Testis (tissue), 3 donors: ENCODE results near the gene IQCC. TPM values are rescaled to one million over a fixed set of nuclear protein-coding genes. Genes with fewer than 3 reads are reported as not detected.
A peak's percentile ranks its signal among the peaks of the same experiment; 100 is the strongest.

Experiments used
- DNase-seq: peaks from one replicate; pipeline ENCODE4 v3.0.0-alpha.2; 2019
- H3K27ac ChIP-seq, 2 donors: fragments of 200-600 bp; sonication (generic); one replicate each; pipeline ENCODE4 v1.5.1; 2019
- H3K27me3 ChIP-seq: fragments of 200-600 bp; sonication (generic); one replicate; pipeline ENCODE4 v1.5.1; 2019
- H3K36me3 ChIP-seq: fragments of 200-600 bp; sonication (generic); one replicate; pipeline ENCODE4 v1.5.1; 2017; ENCODE audit warnings: low read depth; ENCODE audit errors: missing control alignments
- H3K4me1 ChIP-seq: fragments of 200-600 bp; sonication (generic); one replicate; pipeline ENCODE4 v1.5.1; 2019
- H3K4me3 ChIP-seq, 2 donors: fragments of 200-600 bp; sonication (generic); one replicate each; pipeline ENCODE4 v1.5.1; 2017 to 2019
- H3K9me3 ChIP-seq: fragments of 200-600 bp; sonication (generic); one replicate; pipeline ENCODE4 v1.5.1; 2017
- POLR2A ChIP-seq: fragments of 450-650 bp; IDR thresholded peaks from one replicate; pipeline ENCODE4 v1.6.1; 2017; ENCODE audit warnings: antibody characterized with exemption, mild to moderate bottlenecking, moderate library complexity
- WGBS, 2 donors: methylation state at CpG; one replicate each; pipeline ENCODE4 v1.1.5; 2018; 5-methylcytosine and 5-hydroxymethylcytosine counted together
- intact Hi-C: fragments of 100-400 bp; cut with DNase I; formaldehyde crosslinking; loops from one replicate; pipeline ENCODE4 v1.15.1; 2023; ENCODE audit warnings: low total_unique reads
- polyA plus RNA-seq: library from polyadenylated mRNA; stranded (reverse); fragments of 350-450 nt; fragmentation: Illumina TruSeq; extraction: RNeasy Lipid Tissue Mini Kit (QIAGEN cat#74804); gene quantifications from one replicate; pipeline ENCODE4 v1.2.3, GENCODE V29; 2014; ENCODE audit warnings: low read depth, low replicate concordance; ENCODE audit not compliant: insufficient read depth
- total RNA-seq, 2 donors: library from RNA; depleted of rRNA; stranded (reverse); fragments of >200 nt; gene quantifications; one replicate each; pipeline ENCODE4 v1.2.3, GENCODE V29; 2016
- TF ChIP-seq, protein P1 (sequence below), 3 experiments: fragments of 450-650 bp in 2 of 3; fragments of 200-600 bp in 1 of 3; sonication (generic) in 1 of 3; IDR thresholded peaks; one replicate each; pipeline ENCODE4 v1.5.1; 2016 to 2019; ENCODE audit warnings: antibody characterized with exemption in 3 of 3, mild to moderate bottlenecking in 2 of 3, moderate library complexity in 1 of 3

The IQCC gene
- total and polyA plus RNA-seq, 3 donors from 2014 or later = 11.9 to 21.6 (median 16.3) TPM

DNA sequence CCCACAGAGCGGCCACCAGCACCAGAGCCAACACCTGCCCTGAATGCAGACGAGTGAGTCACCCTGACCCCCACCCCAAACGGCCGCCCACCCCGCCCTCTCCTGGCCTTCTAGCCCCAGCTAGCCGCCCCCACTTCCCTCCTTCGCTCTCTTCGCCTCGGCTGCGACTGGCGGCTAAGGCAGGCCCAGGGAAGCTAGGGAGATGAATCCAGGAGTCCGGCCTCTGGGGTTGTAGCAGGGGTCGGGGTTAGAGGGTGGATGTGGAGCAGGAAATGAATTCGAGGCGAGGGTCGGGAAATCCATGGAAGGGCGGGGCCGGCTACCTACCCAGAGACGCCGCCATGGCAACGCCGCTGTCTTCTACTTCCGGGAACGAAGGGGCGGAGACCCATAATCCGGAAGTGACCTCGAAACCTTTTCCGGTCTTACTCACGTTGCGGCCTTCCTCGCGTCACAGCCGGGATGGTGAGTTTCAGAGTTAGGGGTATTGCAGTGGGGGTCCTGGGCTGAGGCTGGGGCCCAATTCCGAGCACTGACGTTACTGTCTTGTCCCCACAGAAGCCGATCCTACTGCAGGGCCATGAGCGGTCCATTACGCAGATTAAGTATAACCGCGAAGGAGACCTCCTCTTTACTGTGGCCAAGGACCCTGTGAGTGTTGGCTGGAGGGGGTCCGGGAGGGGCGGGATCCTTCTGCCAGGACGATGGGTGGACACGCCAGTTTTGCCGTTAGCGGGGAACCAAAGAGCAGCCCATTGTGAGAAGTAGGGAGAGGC, 16.7 kb downstream of the IQCC start, which contains the start of the genes EIF3I and TMEM234:
Gene EIF3I (plus strand): TSS at position 428 of the 776 bp plus-strand sequence. CDS start 35 bp downstream, at position 463.
Gene TMEM234 (minus strand): TSS at position 374 of the 776 bp plus-strand sequence. CDS start 31 bp downstream, at position 343.
- Histone ChIP-seq H3K36me3 (no peaks in the 10 kb centered on the region), H3K27me3 (no peaks in the 10 kb centered on the region), H3K4me3 (peak within 1 kb of the TSS; percentile 92 to 99), H3K4me1 (peaks cover 29% of the 10 kb centered on the region), H3K9me3 (no peaks in the 10 kb centered on the region), H3K27ac (peak within 1 kb of the TSS; percentile 88 to 89)
- DNase-seq = peak; percentile 98
- TF ChIP-seq POLR2A = peak; percentile 26
- TF ChIP-seq, protein P1, sequence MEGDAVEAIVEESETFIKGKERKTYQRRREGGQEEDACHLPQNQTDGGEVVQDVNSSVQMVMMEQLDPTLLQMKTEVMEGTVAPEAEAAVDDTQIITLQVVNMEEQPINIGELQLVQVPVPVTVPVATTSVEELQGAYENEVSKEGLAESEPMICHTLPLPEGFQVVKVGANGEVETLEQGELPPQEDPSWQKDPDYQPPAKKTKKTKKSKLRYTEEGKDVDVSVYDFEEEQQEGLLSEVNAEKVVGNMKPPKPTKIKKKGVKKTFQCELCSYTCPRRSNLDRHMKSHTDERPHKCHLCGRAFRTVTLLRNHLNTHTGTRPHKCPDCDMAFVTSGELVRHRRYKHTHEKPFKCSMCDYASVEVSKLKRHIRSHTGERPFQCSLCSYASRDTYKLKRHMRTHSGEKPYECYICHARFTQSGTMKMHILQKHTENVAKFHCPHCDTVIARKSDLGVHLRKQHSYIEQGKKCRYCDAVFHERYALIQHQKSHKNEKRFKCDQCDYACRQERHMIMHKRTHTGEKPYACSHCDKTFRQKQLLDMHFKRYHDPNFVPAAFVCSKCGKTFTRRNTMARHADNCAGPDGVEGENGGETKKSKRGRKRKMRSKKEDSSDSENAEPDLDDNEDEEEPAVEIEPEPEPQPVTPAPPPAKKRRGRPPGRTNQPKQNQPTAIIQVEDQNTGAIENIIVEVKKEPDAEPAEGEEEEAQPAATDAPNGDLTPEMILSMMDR (IDR thresholded peaks at IDR 0.05) = no peak
- intact Hi-C loops = no loop called here
- 0% methylated on average over 40 to 46 of the region's 46 CpGs for WGBS, 2 donors

- Histone ChIP-seq H3K27ac (no peak overlapping the region), H3K4me1 (peaks cover 29% of the 10 kb centered on the region), H3K27me3 (no peaks in the 10 kb centered on the region), H3K9me3 (no peaks in the 10 kb centered on the region), H3K36me3 (no peaks in the 10 kb centered on the region), H3K4me3 (no peak overlapping the region)
- DNase-seq = no peak
- TF ChIP-seq POLR2A = no peak
- TF ChIP-seq, protein P1 (IDR thresholded peaks at IDR 0.05) = no peak
- intact Hi-C loops = no loop called here
- 51 to 68% methylated on average over 3 of the region's 3 CpGs for WGBS, 2 donors
Measured at GRCh38 chr1:32223683-32224082, 18.2 kb downstream of the IQCC start.

DNA sequence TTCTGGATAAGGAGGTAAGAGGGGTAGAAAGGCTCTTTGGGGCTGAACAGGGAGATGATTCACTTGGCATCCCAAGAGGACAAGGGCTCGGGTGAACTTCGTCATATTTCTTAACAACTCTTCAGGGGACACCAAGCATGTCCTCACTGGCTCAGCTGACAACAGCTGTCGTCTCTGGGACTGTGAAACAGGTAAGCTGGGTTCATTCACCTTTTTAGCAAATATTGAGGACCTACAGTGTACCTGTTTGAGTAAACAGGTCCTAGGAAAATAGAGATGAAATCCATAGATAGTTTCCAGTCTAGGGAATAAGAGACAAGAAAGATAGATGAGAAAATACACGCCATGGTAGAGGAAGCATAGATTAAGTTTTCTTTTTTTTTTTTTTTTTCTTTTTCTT, 18.8 kb downstream of the IQCC start:
- intact Hi-C loops = no loop called here
- 89 to 92% methylated on average over 4 of the region's 4 CpGs for WGBS, 2 donors
- H3K36me3 ChIP-seq = no peaks in the 10 kb centered on the region
- H3K4me1 ChIP-seq = peaks cover 25% of the 10 kb centered on the region
- H3K9me3 ChIP-seq = no peaks in the 10 kb centered on the region
- TF ChIP-seq, protein P1 (IDR thresholded peaks at IDR 0.05) = no peak
- TF ChIP-seq POLR2A = no peak
- no peaks in the 10 kb centered on the region for H3K27me3 ChIP-seq
- no peak for DNase-seq
- no peak overlapping the region for H3K27ac ChIP-seq
- no peak overlapping the region for H3K4me3 ChIP-seq

DNA sequence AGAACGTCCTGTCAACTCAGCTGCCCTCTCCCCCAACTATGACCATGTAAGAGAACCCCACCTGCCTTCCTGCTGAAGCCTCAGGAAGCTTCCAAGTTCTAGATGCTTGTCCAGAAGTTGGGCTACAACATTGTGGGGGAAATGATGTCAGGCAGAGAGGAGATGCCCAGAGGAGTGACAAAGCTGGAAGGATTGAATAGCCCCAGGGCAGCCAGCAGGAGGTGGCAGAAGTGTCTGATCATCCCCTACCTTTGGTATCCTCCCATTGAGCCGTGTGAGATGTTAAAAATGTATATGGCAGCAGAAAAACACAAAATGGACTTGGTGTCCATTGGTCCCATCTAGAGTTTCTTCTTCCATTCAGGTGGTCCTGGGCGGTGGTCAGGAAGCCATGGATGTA, 23.3 kb downstream of the IQCC start:
- DNase-seq = no peak
- no peaks in the 10 kb centered on the region for H3K9me3 ChIP-seq
- H3K27ac ChIP-seq = no peak overlapping the region
- no peaks in the 10 kb centered on the region for H3K27me3 ChIP-seq
- intact Hi-C loops = no loop called here
- H3K4me1 ChIP-seq = peaks cover 2% of the 10 kb centered on the region
- WGBS, 2 donors = 71 to 83% methylated on average over 3 of the region's 3 CpGs
- TF ChIP-seq, protein P1 (IDR thresholded peaks at IDR 0.05) = no peak
- TF ChIP-seq POLR2A = no peak
- no peak overlapping the region for H3K4me3 ChIP-seq
- H3K36me3 ChIP-seq = no peaks in the 10 kb centered on the region
